Rectal smooth muscle tissue (tissue), 1 donor: ENCODE measurements around the gene LUC7L3.

Source experiments
- H3K27ac ChIP-seq: one replicate; pipeline ENCODE4 v1.7.0; 2013; ENCODE audit warnings: low read depth, low read length, inconsistent platforms
- H3K27me3 ChIP-seq: one replicate; pipeline ENCODE4 v1.7.0; 2013; ENCODE audit warnings: low read length; ENCODE audit not compliant: control insufficient read depth, insufficient read depth
- H3K36me3 ChIP-seq: one replicate; pipeline ENCODE4 v1.7.0; 2013; ENCODE audit warnings: low read length; ENCODE audit not compliant: control insufficient read depth, insufficient read depth
- H3K4me1 ChIP-seq: one replicate; pipeline ENCODE4 v1.7.0; 2013; ENCODE audit warnings: low read length; ENCODE audit not compliant: control insufficient read depth, insufficient read depth
- H3K4me3 ChIP-seq: one replicate; pipeline ENCODE4 v1.7.0; 2013; ENCODE audit warnings: low read length
- H3K9ac ChIP-seq: one replicate; pipeline ENCODE4 v1.7.0; 2013; ENCODE audit warnings: low read length

LUC7L3 gene

DNA sequence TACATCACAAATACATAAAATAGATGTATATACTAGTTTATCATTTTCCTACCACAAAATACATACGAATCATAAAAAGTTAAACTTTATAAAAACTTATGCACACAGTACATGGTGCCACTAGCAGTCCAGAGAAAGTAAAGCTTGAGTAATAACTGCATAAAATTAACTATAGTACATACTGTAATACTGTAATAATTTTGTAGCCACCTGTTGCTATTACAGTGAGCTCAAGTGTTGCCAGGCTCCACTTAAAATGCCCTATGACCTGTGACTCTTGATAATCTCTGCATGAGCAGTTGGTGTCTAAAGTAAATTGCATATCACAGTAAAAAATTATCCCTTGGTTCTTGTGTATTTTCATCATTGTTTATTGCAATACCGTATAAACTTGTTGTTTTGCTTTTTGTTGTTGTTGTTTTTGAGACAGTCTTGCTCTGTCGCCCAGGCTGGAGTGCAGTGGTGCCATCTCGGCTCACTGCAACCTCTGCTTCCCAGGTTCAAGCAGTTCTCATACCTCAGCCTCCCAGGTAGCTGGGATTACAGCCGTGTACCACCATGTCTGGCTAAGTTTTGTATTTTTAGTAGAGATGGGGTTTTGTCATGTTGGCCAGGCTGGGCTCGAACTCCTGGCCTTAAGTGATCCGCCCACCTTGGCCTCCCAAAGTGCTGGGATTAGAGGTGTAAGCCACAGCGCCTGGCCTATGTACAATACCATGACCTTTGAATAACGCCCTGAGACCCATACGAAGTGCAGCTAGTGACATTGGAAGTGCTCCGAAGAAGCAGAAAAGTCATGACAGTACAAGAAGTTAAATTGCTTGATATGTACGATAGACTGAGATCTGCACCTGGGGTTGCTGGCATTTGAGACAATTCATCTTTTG lies 6.6 kb downstream of the LUC7L3 start:
- Histone ChIP-seq H3K27me3 (no peaks in the 10 kb centered on the region), H3K4me1 (peaks cover 15% of the 10 kb centered on the region), H3K4me3 (no peak overlapping the region), H3K27ac (no peak overlapping the region), H3K9ac (no peak overlapping the region), H3K36me3 (no peaks in the 10 kb centered on the region)

DNA sequence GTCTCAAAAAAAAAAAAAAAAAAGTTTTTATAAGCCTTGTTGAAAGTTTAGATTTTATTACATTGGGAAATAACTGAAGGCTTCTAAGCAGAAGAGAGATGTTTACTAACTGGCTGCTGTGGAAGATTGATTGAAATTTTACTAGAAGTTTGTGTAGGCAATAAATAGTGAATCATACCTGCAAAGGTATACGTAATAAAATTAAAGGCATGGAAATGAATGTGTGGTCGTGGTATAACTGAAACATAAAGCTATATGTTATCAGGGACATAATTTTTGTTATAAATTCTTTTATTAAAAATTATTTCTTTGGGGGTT lies 8.7 kb downstream of the LUC7L3 start:
- H3K27me3 ChIP-seq: no peaks in the 10 kb centered on the region
- H3K9ac ChIP-seq: no peak overlapping the region
- H3K36me3 ChIP-seq: no peaks in the 10 kb centered on the region
- peaks cover 15% of the 10 kb centered on the region for H3K4me1 ChIP-seq
- H3K27ac ChIP-seq: no peak overlapping the region
- H3K4me3 ChIP-seq: no peak overlapping the region

DNA sequence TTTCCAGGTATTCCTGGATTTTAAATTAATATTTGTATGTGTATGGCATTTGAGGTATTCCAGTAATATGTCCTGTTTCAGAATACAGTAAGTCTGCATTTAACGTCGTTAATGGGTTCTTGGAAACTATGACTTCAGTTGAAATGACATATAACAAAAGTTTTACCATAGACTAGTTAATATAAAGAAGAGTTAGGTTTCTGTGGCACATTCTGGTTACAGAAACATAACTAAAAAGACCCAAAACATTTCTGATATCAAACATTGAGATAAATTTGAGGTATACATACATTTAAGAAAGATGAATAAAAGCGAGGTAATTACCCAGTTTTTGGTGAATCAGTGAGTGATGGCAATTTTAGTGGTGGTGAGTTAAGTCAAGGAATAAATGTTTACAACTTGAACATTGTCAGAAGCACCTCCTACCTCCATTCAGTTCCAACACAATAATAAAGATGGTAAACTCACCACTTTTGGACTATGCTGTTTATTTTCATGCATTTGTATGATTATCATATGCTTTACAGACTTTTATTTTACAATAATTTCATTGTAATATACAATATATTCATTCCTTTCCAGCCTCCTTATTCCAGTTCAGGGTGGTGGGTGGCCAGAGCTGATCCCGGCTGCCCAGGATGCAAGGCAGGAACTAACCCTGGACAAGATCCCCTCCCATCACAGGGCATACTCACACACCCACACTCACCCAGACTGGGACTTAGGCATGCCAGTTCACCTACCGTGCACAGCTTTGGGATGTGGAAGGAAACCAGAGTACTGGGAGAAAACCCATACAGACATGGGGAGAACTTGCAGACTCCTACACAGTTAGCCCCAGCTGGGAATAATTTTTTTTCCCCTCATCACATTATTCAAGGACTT lies 9.7 kb downstream of the LUC7L3 start:
- H3K27me3 ChIP-seq: no peaks in the 10 kb centered on the region
- H3K4me3 ChIP-seq: no peak overlapping the region
- no peaks in the 10 kb centered on the region for H3K36me3 ChIP-seq
- no peak overlapping the region for H3K27ac ChIP-seq
- peaks cover 13% of the 10 kb centered on the region for H3K4me1 ChIP-seq
- no peak overlapping the region for H3K9ac ChIP-seq

DNA sequence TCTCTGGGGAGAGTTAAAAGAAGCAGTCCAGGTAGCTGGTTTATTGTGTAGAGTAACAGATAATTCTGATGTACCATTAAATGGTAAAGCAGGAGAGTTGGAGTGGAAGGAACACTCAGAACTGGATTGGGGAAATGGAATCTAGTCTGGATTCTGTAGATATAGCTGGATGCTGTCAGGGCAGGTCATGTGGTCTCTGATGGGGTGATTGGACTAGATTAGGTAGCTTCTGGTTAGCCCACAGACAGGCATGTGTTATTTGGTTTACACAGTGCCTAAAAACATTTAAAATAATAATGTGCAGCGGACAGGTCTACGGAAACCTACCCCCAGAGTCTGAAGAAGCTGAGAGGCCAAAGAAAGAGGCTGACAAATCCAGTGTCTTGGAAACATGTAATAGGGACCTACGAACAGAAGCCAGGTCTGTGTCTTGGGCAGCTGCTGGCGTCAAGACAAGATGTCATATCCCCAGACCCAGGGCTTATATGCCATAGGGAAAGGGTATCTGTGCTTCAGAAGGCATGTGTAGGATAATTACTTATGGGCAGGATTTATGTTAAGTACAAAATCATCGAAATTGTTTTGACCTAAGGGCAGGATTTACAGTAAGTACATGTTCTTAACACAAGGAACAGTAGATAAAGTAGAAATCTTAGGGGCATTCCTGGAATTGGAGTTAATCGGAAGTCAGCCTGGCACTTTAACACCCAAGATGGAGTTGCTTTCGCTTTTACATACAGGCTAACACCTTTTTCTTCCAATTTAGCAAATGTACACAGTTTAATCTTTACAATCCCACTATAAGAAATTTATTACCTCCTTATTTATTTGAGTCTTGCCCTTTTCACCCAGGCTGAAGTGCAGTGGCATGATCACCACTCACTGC lies 12.4 kb downstream of the LUC7L3 start:
- H3K27ac ChIP-seq: no peak overlapping the region
- H3K9ac ChIP-seq: no peak overlapping the region
- no peaks in the 10 kb centered on the region for H3K36me3 ChIP-seq
- H3K4me1 ChIP-seq: peaks cover 13% of the 10 kb centered on the region
- H3K27me3 ChIP-seq: no peaks in the 10 kb centered on the region
- no peak overlapping the region for H3K4me3 ChIP-seq

DNA sequence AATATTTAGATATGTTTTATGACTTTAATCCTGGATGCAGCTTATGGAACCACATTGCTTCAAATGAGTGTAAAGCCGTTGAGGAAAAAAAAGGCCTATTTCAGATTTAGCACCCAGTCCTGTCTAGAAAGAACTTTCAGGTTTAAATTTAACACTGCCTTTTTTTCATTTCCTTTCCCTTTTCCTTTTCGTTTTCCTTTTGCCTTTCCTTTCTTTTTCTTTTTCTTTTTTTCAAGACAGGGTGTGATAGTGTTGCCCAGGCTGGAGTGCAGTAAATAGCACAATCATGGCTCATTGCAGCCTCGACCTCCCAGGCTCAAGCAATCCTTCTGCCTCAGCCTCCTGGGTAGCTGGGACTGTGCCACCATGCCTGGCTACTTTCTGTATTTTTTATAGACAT lies 15.9 kb downstream of the LUC7L3 start:
- Histone ChIP-seq H3K27me3 (no peaks in the 10 kb centered on the region), H3K27ac (no peak overlapping the region), H3K4me3 (no peak overlapping the region), H3K36me3 (peaks cover 5% of the 10 kb centered on the region), H3K4me1 (peaks cover 5% of the 10 kb centered on the region), H3K9ac (no peak overlapping the region)

DNA sequence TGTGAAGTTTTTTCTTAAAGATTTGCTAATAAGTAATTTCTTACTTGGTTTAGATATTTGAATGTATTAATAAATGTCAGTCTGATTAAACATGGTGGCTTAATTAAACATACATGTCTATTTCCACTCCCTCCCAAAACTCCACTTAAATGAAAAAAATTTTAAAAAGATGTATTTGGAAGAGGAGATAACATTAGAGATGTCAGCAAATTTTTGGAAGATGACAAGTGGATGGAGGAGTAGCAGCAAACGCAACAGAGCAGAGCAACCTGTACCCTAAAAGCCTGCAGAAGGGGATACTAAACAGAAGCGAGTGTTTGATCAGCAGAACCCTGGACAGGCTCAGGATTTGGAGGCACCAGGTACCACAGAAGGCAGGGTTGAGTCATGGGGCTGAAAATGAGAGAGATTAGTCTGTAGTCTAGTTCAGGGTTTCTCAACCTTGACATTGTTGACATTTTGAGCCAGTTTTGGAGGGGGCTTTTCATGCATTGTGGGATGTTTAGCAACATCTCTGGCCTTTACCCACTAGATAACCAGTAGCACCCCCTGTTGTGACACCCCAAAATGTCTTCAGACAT lies 17.8 kb downstream of the LUC7L3 start:
- H3K9ac ChIP-seq: no peak overlapping the region
- H3K4me1 ChIP-seq: no peaks in the 10 kb centered on the region
- H3K36me3 ChIP-seq: peaks cover 17% of the 10 kb centered on the region
- H3K27me3 ChIP-seq: no peaks in the 10 kb centered on the region
- no peak overlapping the region for H3K27ac ChIP-seq
- H3K4me3 ChIP-seq: no peak overlapping the region

DNA sequence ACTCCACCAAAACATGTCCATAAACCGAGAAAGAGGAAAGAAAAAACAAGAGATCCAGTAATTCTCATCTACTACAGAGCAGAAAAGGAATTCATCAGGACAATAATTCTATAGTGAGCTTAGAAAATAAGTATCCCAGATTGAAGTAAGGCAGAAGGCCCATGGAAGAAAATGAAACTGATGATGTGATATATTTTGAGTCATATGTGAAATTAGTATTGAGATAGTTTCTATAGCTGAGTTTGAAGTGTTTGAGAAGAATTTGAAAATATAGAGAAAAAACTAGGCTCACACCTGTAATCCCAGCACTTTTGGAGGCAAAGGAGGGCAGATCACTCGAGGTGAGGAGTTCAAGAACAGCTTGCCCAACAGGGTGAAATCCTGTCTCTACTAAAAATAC lies 19.7 kb downstream of the LUC7L3 start:
- Histone ChIP-seq H3K4me1 (no peaks in the 10 kb centered on the region), H3K27ac (no peak overlapping the region), H3K9ac (no peak overlapping the region), H3K27me3 (no peaks in the 10 kb centered on the region), H3K4me3 (no peak overlapping the region), H3K36me3 (peaks cover 21% of the 10 kb centered on the region)

DNA sequence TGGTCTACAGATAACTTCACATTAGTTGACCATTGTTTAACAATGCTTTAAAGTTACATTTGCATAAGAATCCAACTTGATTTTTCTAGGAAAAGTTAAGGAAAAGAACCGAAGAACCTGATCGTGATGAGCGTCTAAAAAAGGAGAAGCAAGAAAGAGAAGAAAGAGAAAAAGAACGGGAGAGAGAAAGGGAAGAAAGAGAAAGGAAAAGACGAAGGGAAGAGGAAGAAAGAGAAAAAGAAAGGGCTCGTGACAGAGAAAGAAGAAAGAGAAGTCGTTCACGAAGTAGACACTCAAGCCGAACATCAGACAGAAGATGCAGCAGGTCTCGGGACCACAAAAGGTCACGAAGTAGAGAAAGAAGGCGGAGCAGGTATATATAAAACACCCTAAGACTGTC lies 26.2 kb downstream of the LUC7L3 start:
- Histone ChIP-seq H3K27ac (no peak overlapping the region), H3K9ac (no peak overlapping the region), H3K27me3 (no peaks in the 10 kb centered on the region), H3K4me3 (no peak overlapping the region), H3K36me3 (peaks cover 43% of the 10 kb centered on the region), H3K4me1 (no peaks in the 10 kb centered on the region)

DNA sequence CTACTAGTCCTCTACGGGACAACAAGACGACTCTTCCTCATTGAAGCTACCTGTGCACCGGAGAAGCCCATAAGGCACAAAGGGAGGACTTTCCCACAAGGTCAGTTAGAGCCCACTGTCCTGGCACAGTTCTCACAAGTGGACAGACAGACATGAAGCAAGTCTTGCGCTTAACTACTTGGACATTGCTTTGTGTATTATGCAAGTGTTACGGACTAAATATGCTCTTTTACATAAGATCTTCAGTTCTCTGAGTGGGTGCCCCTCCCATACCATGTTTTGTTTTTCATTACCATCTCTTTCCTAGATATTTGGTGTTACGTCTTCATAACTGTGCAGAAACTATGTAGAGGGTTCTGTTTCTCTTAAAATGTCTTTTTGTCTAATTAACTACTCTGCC lies 29.8 kb downstream of the LUC7L3 start:
- Histone ChIP-seq H3K4me3 (no peak overlapping the region), H3K36me3 (peaks cover 41% of the 10 kb centered on the region), H3K27me3 (no peaks in the 10 kb centered on the region), H3K27ac (no peak overlapping the region), H3K9ac (no peak overlapping the region), H3K4me1 (no peaks in the 10 kb centered on the region)

DNA sequence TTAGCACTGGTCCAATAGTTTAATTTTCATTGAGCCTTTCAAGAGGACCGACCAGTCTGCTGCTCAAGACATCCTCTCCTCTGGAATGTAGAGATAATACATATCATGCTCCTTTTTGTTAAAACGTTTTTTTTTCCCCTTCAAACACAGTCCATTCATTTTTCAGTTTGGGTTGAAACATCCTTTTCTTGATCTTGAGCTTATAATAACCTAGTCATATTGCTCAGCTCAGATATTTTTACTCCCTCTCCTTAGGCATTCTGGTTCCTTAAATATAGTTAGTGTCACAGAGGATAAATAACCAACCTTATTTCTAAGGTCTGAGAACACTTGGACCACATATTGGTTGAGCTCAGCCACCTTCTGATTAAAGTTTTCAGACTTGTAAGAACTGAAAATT lies 35.1 kb downstream of the LUC7L3 start:
- H3K4me1 ChIP-seq: no peaks in the 10 kb centered on the region
- H3K27ac ChIP-seq: no peak overlapping the region
- no peak overlapping the region for H3K4me3 ChIP-seq
- no peak overlapping the region for H3K9ac ChIP-seq
- peaks cover 21% of the 10 kb centered on the region for H3K36me3 ChIP-seq
- no peaks in the 10 kb centered on the region for H3K27me3 ChIP-seq

DNA sequence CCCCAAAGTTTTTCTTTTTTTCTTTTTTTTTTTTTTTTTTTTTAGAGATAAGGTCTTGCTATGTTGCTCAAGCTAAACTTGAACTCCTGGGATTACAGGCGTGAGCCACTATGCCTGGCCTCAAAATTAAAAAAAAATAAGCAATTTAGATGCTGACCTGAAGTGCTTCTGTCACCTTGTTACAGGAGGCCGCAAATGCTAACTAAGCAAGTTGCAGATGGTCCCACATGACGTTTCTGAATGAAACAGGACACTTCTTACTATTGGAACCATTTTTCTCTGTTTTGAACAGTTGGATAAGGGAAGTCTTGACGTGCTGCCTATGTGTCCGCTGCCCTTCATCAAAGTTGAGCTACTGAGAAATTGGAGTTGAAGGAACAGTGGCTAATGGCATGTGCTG lies 39.1 kb downstream of the LUC7L3 start:
- Histone ChIP-seq H3K9ac (no peak overlapping the region), H3K4me1 (peaks cover 3% of the 10 kb centered on the region), H3K27ac (no peak overlapping the region), H3K27me3 (no peaks in the 10 kb centered on the region), H3K4me3 (no peak overlapping the region), H3K36me3 (no peaks in the 10 kb centered on the region)
